ENCODE data around the gene HAVCR1.
"Not testable (repeated sequence)": the region's sequence is repeated elsewhere in the genome, so short reads cannot be mapped to it uniquely, and the experiment has no call there.

HAVCR1 gene

DNA sequence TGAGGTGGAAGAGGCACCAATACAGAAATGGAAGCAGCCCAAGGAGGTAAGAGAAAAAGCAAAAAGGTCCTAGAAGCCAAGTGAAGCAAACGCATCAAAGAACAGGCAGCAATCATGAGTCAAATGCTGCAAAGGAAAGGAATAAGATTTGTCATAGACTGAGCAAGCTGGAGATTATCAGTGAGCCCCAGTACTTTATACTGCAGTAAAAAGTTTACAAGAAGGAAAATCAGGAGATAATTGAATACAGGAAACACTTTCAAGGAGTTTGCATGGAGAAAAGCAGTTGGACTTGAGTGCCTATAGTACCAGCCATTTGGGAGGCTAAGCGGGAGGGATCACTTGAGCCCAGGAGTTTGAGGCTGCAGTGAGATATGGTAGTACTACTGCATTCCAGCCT is 7.2 kb upstream of the HAVCR1 start:
- Histone ChIP-seq H3K4me1 (ENCODE audit: insufficient read depth, poor library complexity, severe bottlenecking) (no peaks in the 10 kb centered on the region), H3K9me3 (ENCODE audit: severe bottlenecking) (no peaks in the 10 kb centered on the region), H3K27ac (ENCODE audit: poor library complexity, severe bottlenecking) (no peak overlapping the region), H3K27me3 (ENCODE audit: insufficient read depth, poor library complexity, severe bottlenecking) (no peaks in the 10 kb centered on the region), H3K36me3 (ENCODE audit: low read depth) (no peaks in the 10 kb centered on the region), H3K4me3 (ENCODE audit: severe bottlenecking) (no peak overlapping the region)
- ATAC-seq (ENCODE audit: low read depth) (no peak), DNase-seq (ENCODE audit: low spot score) (no peak)
- TF ChIP-seq, protein P1, sequence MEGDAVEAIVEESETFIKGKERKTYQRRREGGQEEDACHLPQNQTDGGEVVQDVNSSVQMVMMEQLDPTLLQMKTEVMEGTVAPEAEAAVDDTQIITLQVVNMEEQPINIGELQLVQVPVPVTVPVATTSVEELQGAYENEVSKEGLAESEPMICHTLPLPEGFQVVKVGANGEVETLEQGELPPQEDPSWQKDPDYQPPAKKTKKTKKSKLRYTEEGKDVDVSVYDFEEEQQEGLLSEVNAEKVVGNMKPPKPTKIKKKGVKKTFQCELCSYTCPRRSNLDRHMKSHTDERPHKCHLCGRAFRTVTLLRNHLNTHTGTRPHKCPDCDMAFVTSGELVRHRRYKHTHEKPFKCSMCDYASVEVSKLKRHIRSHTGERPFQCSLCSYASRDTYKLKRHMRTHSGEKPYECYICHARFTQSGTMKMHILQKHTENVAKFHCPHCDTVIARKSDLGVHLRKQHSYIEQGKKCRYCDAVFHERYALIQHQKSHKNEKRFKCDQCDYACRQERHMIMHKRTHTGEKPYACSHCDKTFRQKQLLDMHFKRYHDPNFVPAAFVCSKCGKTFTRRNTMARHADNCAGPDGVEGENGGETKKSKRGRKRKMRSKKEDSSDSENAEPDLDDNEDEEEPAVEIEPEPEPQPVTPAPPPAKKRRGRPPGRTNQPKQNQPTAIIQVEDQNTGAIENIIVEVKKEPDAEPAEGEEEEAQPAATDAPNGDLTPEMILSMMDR (IDR thresholded peaks at IDR 0.05; ENCODE audit: poor library complexity, severe bottlenecking), result no peak

DNA sequence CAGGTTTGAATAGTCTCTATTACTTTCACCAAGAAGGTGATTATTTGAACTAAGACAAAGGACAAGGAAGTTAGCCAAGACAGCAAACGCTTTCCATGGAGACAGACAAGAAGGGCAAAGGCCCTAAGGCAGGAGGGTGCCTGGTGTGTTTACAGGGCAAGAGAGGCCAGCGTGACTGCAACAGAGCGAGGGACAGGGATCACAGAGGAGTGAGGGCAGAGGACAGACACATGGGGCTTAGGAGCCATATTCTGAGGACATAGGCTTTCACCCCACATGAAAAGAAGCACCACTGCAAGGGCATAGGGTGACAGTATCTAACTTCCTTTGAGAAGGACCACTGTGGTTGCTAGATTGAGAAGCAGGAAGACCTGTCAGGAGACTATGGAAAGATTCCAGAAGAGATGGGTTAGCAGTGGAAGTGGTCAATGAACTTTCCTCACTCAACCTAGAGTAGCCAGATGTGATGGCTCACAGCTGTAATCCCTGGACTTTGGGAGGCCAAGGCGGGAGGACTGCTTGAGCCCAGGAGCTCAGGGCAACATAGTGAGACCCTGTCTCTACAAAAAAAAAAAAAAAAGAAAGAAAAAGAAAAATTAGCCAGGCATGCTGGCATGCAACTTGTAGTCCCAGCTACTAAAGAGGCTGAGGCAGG is 5.0 kb upstream of the HAVCR1 start:
- no peaks in the 10 kb centered on the region for H3K36me3 ChIP-seq (ENCODE audit: low read depth)
- H3K27ac ChIP-seq (ENCODE audit: poor library complexity, severe bottlenecking), result no peak overlapping the region
- H3K4me1 ChIP-seq (ENCODE audit: insufficient read depth, poor library complexity, severe bottlenecking), result no peaks in the 10 kb centered on the region
- H3K4me3 ChIP-seq (ENCODE audit: severe bottlenecking), result no peak overlapping the region
- DNase-seq (ENCODE audit: low spot score) (no peak), ATAC-seq (ENCODE audit: low read depth) (no peak)
- peaks cover 1% of the 10 kb centered on the region for H3K9me3 ChIP-seq (ENCODE audit: severe bottlenecking)
- TF ChIP-seq, protein P1 (IDR thresholded peaks at IDR 0.05; ENCODE audit: poor library complexity, severe bottlenecking), result no peak
- no peaks in the 10 kb centered on the region for H3K27me3 ChIP-seq (ENCODE audit: insufficient read depth, poor library complexity, severe bottlenecking)

DNA sequence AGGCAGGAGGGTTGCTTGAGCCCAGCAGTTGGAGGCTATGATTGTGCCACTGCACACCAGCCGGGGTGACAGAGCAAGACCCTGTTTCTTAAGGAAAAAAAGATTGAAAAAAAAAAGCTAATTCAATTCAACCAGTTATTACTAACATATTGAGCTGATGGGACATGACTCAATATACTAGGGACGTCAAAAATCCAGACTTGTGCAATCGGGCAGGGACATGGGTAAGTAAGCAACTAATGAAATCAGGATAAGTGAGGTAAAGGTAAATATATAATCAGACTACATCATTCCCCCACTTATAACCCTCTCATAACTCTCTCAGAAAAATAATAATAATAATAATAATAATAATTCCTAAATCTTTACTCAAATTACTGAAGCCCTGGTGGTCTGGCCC is 975 bp upstream of the HAVCR1 start:
- Histone ChIP-seq H3K9me3 (ENCODE audit: severe bottlenecking) (peaks cover 1% of the 10 kb centered on the region), H3K4me1 (ENCODE audit: insufficient read depth, poor library complexity, severe bottlenecking) (no peaks in the 10 kb centered on the region), H3K4me3 (ENCODE audit: severe bottlenecking) (no peak overlapping the region), H3K27me3 (ENCODE audit: insufficient read depth, poor library complexity, severe bottlenecking) (no peaks in the 10 kb centered on the region), H3K27ac (ENCODE audit: poor library complexity, severe bottlenecking) (no peak overlapping the region), H3K36me3 (ENCODE audit: low read depth) (no peaks in the 10 kb centered on the region)
- TF ChIP-seq, protein P1 (IDR thresholded peaks at IDR 0.05; ENCODE audit: poor library complexity, severe bottlenecking), result no peak
- ATAC-seq (ENCODE audit: low read depth) (no peak), DNase-seq (ENCODE audit: low spot score) (no peak)

DNA sequence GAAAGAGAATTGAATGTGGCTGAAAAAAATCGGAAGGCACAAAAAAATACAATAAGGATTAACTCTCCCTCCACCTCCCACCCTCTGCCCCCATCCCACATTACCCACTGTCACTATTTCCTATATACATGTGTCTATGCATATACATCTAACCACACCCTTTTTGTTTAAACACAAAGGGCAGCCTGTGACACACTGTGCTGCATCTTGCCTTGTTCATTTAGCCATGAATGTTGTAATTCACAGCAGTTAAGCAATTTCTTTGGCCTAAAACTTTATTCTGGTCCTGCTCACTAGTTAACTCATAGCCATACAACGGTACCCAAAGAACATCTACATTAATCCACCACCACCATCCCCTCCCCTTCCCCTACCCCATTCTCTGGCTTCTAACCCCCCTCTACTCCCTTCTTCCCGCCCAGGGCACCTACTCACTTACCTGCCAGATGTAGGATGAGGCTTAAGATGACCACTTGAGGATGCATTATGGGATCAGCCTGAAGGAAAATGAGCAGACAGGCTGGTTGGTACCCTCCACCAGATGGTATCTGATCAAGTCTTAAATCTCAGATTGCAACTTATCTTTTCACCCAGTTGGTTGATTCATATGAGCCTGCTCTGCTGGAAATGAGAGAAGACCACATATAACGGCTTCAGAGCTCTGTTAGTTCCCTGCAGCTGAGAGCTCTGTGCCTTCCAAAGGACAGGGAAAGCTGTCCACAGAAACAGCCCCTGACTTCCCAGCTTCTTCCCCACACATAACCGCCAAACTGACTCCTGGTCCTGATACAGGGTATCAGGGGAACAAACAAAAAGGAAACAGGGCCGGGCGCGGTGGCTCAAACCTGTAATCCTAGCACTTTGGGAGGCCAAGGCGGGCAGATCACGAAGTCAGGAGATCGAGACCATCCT is 1.2 kb downstream of the HAVCR1 start:
- H3K27ac ChIP-seq (ENCODE audit: poor library complexity, severe bottlenecking), result no peak overlapping the region
- H3K4me3 ChIP-seq (ENCODE audit: severe bottlenecking), result no peak overlapping the region
- TF ChIP-seq, protein P1 (IDR thresholded peaks at IDR 0.05; ENCODE audit: poor library complexity, severe bottlenecking), result no peak
- no peaks in the 10 kb centered on the region for H3K4me1 ChIP-seq (ENCODE audit: insufficient read depth, poor library complexity, severe bottlenecking)
- no peaks in the 10 kb centered on the region for H3K27me3 ChIP-seq (ENCODE audit: insufficient read depth, poor library complexity, severe bottlenecking)
- no peaks in the 10 kb centered on the region for H3K36me3 ChIP-seq (ENCODE audit: low read depth)
- H3K9me3 ChIP-seq (ENCODE audit: severe bottlenecking), result peaks cover 1% of the 10 kb centered on the region
- DNase-seq (ENCODE audit: low spot score) (no peak), ATAC-seq (ENCODE audit: low read depth) (0 out of 3 replicates have a peak, but pooled peaks have one; percentile 17)

DNA sequence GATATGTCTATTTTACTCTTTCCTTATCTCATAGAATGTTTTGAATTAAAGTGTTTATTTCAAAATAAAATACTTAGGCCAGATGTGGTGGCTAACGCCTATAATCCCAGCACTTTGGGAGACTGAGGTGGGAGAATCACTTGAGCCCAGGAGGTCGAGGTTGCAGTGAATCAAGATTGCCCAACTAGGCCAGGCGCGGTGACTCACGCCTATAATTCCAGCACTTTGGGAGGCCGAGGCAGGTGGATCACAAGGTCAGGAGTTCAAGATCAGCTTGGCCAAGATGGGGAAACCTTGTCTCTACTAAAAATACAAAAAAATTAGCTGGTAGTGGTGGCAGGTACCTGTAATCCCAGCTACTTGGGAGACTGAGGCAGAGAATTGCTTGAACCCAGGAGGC is 2.1 kb downstream of the HAVCR1 start:
- not testable (repeated sequence) for H3K9me3 ChIP-seq (ENCODE audit: severe bottlenecking); H3K36me3 ChIP-seq (ENCODE audit: low read depth); DNase-seq (ENCODE audit: low spot score); H3K4me1 ChIP-seq (ENCODE audit: insufficient read depth, poor library complexity, severe bottlenecking); H3K4me3 ChIP-seq (ENCODE audit: severe bottlenecking); H3K27me3 ChIP-seq (ENCODE audit: insufficient read depth, poor library complexity, severe bottlenecking); ATAC-seq (ENCODE audit: low read depth); H3K27ac ChIP-seq (ENCODE audit: poor library complexity, severe bottlenecking)
